ENCODE data around the gene SDHA.

The SDHA gene

DNA sequence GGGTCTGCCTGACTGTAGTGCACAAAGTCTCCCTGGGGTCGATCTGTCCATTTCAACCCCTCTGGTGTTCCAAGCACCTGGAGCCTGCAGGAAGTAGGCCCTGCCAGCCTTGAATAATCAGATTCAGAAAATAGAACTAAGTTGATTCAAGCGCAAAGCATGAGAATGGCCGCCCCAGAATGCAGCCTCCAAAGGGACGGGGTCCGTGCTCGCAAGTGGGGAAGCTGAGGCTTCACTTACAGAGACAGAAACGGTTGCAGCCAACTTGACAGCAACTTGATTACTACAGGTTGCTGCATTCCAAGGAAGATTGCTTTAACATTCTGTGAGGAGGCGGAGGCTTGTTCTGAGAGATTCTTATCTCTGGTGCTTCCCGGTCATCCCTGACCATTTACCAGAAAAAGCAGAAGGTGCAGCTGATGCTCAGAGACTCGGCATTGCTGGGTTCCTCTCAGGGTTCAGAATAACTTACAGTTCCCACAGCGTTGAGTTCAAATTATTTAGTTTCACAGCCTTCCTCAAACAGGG is 41.8 kb upstream of the SDHA start:
- H3K4me1 ChIP-seq (ENCODE audit: control insufficient read depth in 1 of 2, insufficient read depth in 2 of 2, low read length in 2 of 2) = no peaks in the 10 kb centered on the region
- no peaks in the 10 kb centered on the region for H3K9me3 ChIP-seq (ENCODE audit: control insufficient read depth in 1 of 2, low read length in 2 of 2)
- no peaks in the 10 kb centered on the region for H3K27me3 ChIP-seq (ENCODE audit: low read depth, low read length)
- no peak overlapping the region for H3K27ac ChIP-seq (ENCODE audit: low read length)
- no peaks in the 10 kb centered on the region for H3K36me3 ChIP-seq (ENCODE audit: control insufficient read depth in 1 of 2, insufficient read depth in 2 of 2, low read length in 2 of 2)
- no peak overlapping the region for H3K4me3 ChIP-seq (ENCODE audit: low read depth in 1 of 2, low read length in 2 of 2)

DNA sequence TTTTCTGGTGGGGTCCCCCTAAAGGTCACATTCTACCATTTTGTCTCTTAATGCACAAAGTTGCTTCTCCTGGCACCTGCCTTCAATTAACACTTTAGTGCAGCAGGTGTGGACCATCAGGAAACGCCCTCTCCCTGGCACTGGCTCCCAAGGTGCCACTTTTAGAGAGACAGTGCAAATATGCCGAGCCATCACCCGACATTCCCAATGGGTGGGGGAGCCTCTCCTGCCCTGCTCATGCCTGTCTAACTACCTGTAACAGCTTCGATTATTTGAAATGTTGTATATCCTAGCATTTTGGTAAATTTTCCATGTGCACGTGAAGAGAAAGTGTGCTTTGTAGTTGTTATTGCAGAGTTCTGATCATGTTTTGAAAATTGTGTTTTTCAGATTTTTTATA is 40.0 kb upstream of the SDHA start:
- Histone ChIP-seq H3K4me1 (ENCODE audit: control insufficient read depth in 1 of 2, insufficient read depth in 2 of 2, low read length in 2 of 2) (no peaks in the 10 kb centered on the region), H3K27ac (ENCODE audit: low read length) (no peak overlapping the region), H3K36me3 (ENCODE audit: control insufficient read depth in 1 of 2, insufficient read depth in 2 of 2, low read length in 2 of 2) (no peaks in the 10 kb centered on the region), H3K4me3 (ENCODE audit: low read depth in 1 of 2, low read length in 2 of 2) (no peak overlapping the region), H3K9me3 (ENCODE audit: control insufficient read depth in 1 of 2, low read length in 2 of 2) (no peaks in the 10 kb centered on the region), H3K27me3 (ENCODE audit: low read depth, low read length) (no peaks in the 10 kb centered on the region)

DNA sequence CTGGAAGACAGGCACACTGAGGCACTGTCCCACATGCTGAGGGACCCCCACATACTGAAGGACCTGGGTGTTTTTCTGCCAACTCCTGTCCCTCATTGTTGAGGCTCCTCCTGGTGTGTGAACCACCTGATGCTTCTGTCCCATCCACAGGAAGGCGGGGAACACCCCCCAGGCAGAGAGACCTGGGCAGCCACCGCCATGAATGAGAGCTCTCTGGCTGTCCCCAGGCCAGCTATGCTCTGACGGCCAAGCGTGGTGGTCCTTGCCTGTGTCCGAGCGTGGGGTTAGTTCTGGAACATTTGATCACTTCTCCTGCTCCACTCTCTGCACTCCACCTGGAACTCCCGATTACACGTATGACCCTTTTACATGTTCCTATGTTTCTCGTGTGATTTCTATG is 38.7 kb upstream of the SDHA start:
- no peak overlapping the region for H3K27ac ChIP-seq (ENCODE audit: low read length)

DNA sequence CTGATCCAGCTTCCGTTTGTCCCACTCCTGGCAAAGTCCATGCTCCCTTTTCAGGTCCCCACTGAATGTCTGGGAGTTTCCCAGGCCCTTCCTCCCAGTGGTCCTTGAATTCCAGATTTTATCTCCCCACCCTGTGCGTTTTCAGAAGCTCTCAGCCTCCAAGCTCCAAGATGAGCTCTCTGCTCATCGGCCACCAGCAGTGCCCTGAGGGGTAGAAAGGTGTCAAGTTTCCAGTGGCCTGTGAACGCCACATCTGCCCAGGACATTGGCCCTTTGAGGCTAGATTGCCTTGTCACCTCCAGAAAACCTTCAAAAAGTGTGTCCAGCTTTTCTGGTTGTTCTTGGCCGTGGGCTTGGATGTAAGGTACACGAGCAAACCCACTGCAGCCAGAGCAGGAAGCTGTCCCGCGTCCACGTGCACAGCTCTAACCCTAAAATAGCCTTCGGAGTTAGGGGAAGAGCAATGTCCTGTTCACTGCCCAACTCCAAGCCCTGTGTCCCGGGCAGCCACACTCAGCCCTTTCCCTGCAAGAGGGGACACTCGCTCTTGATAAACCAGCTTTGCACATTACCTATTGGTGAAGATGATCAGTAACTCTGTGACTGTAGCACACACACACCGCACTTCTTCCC is 37.7 kb upstream of the SDHA start:
- peaks cover 0 to 5% of the 10 kb centered on the region in 2 donors for H3K4me1 ChIP-seq (ENCODE audit: control insufficient read depth in 1 of 2, insufficient read depth in 2 of 2, low read length in 2 of 2)
- H3K36me3 ChIP-seq (ENCODE audit: control insufficient read depth in 1 of 2, insufficient read depth in 2 of 2, low read length in 2 of 2) = no peaks in the 10 kb centered on the region
- no peak overlapping the region for H3K4me3 ChIP-seq (ENCODE audit: low read depth in 1 of 2, low read length in 2 of 2)
- H3K9me3 ChIP-seq (ENCODE audit: control insufficient read depth in 1 of 2, low read length in 2 of 2) = no peaks in the 10 kb centered on the region
- no peaks in the 10 kb centered on the region for H3K27me3 ChIP-seq (ENCODE audit: low read depth, low read length)
- H3K27ac ChIP-seq (ENCODE audit: low read length) = no peak overlapping the region

More for the DNA sequence above, 38.7 kb upstream of the SDHA start:
- Histone ChIP-seq H3K4me3 (ENCODE audit: low read depth in 1 of 2, low read length in 2 of 2) (no peak overlapping the region), H3K9me3 (ENCODE audit: control insufficient read depth in 1 of 2, low read length in 2 of 2) (no peaks in the 10 kb centered on the region), H3K27me3 (ENCODE audit: low read depth, low read length) (no peaks in the 10 kb centered on the region), H3K4me1 (ENCODE audit: control insufficient read depth in 1 of 2, insufficient read depth in 2 of 2, low read length in 2 of 2) (no peaks in the 10 kb centered on the region), H3K36me3 (ENCODE audit: control insufficient read depth in 1 of 2, insufficient read depth in 2 of 2, low read length in 2 of 2) (no peaks in the 10 kb centered on the region)

DNA sequence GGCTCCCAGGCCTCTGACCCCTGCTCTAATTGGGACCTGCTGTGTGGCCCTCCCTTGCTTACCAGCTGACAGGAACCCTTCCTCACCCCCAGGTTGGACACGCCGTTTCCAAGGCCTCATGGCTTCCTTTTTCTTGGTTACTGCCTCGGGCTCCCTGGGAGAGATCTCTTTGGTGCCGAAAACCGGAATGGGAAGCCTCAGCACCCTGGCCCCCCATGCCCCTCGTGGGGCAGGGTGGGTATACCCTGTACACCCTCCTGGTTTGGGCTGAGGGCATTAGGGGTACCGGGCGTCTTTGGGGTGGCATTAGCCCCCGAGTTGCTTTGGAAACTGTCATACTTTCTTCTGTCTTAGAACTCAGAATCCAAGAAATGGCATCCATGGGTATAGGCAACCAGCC is 37.0 kb upstream of the SDHA start:
- Histone ChIP-seq H3K4me1 (ENCODE audit: control insufficient read depth in 1 of 2, insufficient read depth in 2 of 2, low read length in 2 of 2) (peaks cover 0 to 5% of the 10 kb centered on the region in 2 donors), H3K27me3 (ENCODE audit: low read depth, low read length) (no peaks in the 10 kb centered on the region), H3K4me3 (ENCODE audit: low read depth in 1 of 2, low read length in 2 of 2) (no peak overlapping the region), H3K36me3 (ENCODE audit: control insufficient read depth in 1 of 2, insufficient read depth in 2 of 2, low read length in 2 of 2) (no peaks in the 10 kb centered on the region), H3K9me3 (ENCODE audit: control insufficient read depth in 1 of 2, low read length in 2 of 2) (no peaks in the 10 kb centered on the region), H3K27ac (ENCODE audit: low read length) (no peak overlapping the region)

DNA sequence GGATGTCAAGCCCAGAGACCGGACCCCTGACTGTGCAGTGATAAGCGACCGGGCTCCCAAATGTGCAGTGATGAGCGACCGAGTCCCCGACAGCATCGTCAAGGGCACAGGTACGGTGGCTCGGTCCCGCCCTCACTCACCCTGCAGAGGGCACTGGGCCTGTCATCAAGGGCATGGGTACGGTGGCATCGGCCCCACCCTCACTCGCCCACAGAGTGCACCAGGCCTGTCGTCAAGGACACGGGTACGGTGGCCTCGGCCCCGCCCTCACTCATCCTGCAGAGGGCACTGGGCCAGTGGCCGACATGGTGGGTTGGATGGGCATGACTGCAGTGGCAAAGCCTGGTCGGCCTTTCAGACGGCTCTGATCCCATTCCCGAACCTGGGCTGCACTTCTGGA is 36.6 kb upstream of the SDHA start:
- Histone ChIP-seq H3K27me3 (ENCODE audit: low read depth, low read length) (no peaks in the 10 kb centered on the region), H3K36me3 (ENCODE audit: control insufficient read depth in 1 of 2, insufficient read depth in 2 of 2, low read length in 2 of 2) (no peaks in the 10 kb centered on the region), H3K9me3 (ENCODE audit: control insufficient read depth in 1 of 2, low read length in 2 of 2) (no peaks in the 10 kb centered on the region), H3K4me3 (ENCODE audit: low read depth in 1 of 2, low read length in 2 of 2) (no peak overlapping the region), H3K4me1 (ENCODE audit: control insufficient read depth in 1 of 2, insufficient read depth in 2 of 2, low read length in 2 of 2) (peaks cover 0 to 5% of the 10 kb centered on the region in 2 donors), H3K27ac (ENCODE audit: low read length) (no peak overlapping the region)

DNA sequence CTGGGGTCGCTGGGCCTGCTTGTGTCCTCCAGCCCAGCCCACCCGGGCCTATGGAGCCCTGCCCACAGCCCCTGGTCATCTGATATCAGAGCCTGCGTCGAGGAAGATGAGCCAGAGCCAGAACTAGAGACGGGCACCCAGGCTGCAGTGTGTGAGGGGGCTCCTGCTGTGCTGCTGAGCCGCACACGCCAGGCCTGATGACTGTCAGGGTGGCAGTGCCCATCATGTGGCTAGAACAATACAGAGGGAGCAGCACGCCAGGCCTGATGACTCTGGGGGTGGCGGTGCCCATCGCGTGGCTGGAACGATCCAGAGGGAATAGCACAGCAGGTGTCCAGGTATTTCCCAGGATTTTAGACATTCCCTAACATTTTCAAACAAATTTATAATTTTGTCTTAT is 36.0 kb upstream of the SDHA start:
- no peaks in the 10 kb centered on the region for H3K36me3 ChIP-seq (ENCODE audit: control insufficient read depth in 1 of 2, insufficient read depth in 2 of 2, low read length in 2 of 2)
- H3K4me1 ChIP-seq (ENCODE audit: control insufficient read depth in 1 of 2, insufficient read depth in 2 of 2, low read length in 2 of 2) = peaks cover 0 to 5% of the 10 kb centered on the region in 2 donors
- H3K9me3 ChIP-seq (ENCODE audit: control insufficient read depth in 1 of 2, low read length in 2 of 2) = no peaks in the 10 kb centered on the region
- no peak overlapping the region for H3K4me3 ChIP-seq (ENCODE audit: low read depth in 1 of 2, low read length in 2 of 2)
- H3K27ac ChIP-seq (ENCODE audit: low read length) = no peak overlapping the region
- H3K27me3 ChIP-seq (ENCODE audit: low read depth, low read length) = no peaks in the 10 kb centered on the region

DNA sequence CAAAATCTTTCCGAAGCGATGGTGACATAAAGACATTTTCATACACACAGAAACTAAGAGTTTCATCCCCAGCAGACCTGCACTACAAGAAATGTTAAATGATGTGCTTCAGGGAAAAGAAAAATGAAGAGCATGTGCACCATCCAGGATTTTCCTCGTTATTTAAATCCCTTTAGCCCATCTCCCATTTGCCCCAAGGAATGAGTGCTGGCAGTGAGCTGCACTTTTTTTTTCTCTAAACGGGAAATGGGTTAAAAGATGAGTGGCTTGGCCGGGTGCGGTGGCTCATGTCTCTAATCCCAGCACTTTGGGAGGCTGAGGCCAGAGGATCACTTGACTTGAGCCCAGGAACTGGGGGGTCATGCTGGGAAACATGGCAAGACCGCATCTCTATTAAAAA is 33.6 kb upstream of the SDHA start:
- peaks cover 0 to 11% of the 10 kb centered on the region in 2 donors for H3K4me1 ChIP-seq (ENCODE audit: control insufficient read depth in 1 of 2, insufficient read depth in 2 of 2, low read length in 2 of 2)
- no peak overlapping the region for H3K4me3 ChIP-seq (ENCODE audit: low read depth in 1 of 2, low read length in 2 of 2)
- H3K27ac ChIP-seq (ENCODE audit: low read length) = no peak overlapping the region
- H3K36me3 ChIP-seq (ENCODE audit: control insufficient read depth in 1 of 2, insufficient read depth in 2 of 2, low read length in 2 of 2) = no peaks in the 10 kb centered on the region
- no peaks in the 10 kb centered on the region for H3K9me3 ChIP-seq (ENCODE audit: control insufficient read depth in 1 of 2, low read length in 2 of 2)
- H3K27me3 ChIP-seq (ENCODE audit: low read depth, low read length) = no peaks in the 10 kb centered on the region

DNA sequence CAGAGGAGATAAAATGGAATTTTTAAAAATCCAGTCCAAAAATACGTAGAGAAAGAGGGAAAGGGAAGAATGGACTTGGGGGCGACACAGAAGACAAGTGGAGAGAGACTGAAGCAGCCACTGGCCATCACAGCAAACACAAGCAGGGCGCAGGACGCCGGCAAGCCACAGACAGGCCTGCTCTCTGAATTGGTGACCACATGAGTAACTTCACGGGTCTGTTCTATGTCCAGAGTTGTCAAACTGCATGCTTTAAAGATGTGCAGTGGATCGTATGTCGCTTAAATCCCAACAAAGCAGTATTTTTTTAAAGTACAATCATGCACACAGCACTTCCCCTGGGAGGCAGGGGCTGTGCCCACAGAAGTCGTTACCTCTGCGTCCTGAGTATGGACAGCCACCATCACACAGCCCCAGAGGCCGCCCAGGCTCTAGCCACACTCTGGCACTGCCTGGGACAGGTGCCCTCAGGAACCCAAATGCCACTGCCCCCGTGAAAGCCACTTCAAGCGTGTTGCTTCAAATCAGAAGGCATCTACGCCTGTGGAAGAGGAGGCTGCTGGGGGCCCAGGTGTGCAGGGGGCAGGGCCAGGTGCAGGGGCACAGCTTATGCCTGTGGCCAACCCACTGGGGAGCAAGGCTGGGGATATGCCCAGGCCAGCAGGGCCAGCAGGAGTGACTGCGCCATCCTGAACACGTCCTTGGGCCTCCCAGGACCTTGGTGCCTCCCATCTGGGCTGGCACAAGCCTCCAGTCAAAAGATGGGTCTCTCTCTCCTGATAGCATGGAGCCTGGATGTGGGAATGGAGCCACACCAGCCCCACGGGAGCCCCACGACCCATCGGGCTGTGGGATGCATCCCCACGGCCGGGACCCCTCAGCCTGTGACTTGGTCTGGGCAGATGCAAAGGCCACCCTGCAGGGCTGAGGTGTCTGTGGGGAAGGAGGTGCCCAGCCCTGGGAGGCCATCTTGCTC is 32.7 kb upstream of the SDHA start:
- no peaks in the 10 kb centered on the region for H3K27me3 ChIP-seq (ENCODE audit: low read depth, low read length)
- H3K4me3 ChIP-seq (ENCODE audit: low read depth in 1 of 2, low read length in 2 of 2) = no peak overlapping the region
- H3K27ac ChIP-seq (ENCODE audit: low read length) = no peak overlapping the region
- peaks cover 0 to 11% of the 10 kb centered on the region in 2 donors for H3K4me1 ChIP-seq (ENCODE audit: control insufficient read depth in 1 of 2, insufficient read depth in 2 of 2, low read length in 2 of 2)
- no peaks in the 10 kb centered on the region for H3K9me3 ChIP-seq (ENCODE audit: control insufficient read depth in 1 of 2, low read length in 2 of 2)
- H3K36me3 ChIP-seq (ENCODE audit: control insufficient read depth in 1 of 2, insufficient read depth in 2 of 2, low read length in 2 of 2) = no peaks in the 10 kb centered on the region

DNA sequence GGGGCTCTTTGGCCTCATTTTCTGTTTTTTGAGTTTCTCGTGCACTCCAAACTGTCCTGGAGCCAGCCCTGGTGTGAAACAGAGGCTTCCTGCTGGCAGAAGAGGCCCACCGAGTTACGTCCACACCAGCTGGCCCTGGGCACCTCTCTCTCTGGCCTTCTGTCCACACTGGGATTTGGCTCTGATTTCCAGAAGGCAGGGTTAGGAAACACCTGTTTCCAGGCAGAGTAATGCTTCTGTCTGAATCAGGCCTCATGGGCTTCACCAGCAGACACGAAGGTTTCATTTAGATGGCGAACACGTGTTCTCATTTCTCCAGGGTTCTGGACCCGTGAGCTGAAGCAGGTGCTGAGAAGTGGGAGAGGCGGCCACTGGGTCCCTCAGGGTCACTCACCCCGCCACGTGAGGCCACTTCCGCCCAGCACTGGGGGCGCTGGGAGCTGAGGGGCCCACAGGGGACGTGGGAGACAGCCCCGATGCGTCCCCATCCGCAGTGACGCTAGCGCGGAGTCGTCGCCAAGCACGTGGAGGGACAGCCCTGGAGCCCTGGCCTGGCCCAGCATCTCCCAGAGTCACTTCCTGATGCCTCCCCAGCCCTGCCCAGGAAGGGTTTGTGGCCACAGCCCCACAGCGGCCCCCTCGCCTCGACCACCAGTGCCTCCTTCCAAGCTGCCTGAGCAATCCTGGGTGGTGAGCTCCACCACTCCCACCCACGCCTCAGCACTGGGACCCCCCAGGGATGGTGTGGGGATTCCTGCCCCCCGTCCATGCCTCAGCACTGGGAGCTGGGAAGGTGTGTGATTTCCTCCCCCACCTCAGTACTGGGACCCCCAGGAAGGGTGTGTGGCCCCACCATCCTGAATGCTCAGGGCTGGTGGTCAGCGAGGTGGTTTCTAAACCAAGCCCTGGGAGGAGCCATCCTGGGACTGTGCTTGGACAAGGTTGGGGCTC is 31.8 kb upstream of the SDHA start:
- Histone ChIP-seq H3K27me3 (ENCODE audit: low read depth, low read length) (no peaks in the 10 kb centered on the region), H3K4me1 (ENCODE audit: control insufficient read depth in 1 of 2, insufficient read depth in 2 of 2, low read length in 2 of 2) (peaks cover 0 to 12% of the 10 kb centered on the region in 2 donors), H3K4me3 (ENCODE audit: low read depth in 1 of 2, low read length in 2 of 2) (no peak overlapping the region), H3K27ac (ENCODE audit: low read length) (no peak overlapping the region), H3K36me3 (ENCODE audit: control insufficient read depth in 1 of 2, insufficient read depth in 2 of 2, low read length in 2 of 2) (no peaks in the 10 kb centered on the region), H3K9me3 (ENCODE audit: control insufficient read depth in 1 of 2, low read length in 2 of 2) (no peaks in the 10 kb centered on the region)

DNA sequence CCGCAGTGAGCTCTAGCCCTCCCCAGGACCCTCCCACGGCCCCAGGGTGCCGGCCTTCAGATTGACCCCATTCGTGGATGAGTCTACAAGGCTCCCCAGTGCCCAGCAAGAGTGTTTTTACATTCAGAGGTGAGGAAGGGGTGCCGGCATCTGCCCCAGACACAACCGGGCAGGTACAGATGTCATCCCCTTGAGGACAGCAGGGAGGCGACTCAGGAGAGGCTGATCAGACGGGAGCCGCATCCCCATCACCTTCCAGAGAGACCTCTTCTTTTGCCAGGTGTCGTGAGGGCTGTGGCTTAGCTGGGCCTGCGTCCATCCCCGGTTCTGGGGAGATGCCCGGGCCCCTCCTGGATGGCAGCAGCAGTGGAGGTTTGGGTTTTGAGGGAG is 31.1 kb upstream of the SDHA start:
- Histone ChIP-seq H3K27me3 (ENCODE audit: low read depth, low read length) (no peaks in the 10 kb centered on the region), H3K4me3 (ENCODE audit: low read depth in 1 of 2, low read length in 2 of 2) (no peak overlapping the region), H3K36me3 (ENCODE audit: control insufficient read depth in 1 of 2, insufficient read depth in 2 of 2, low read length in 2 of 2) (no peaks in the 10 kb centered on the region), H3K4me1 (ENCODE audit: control insufficient read depth in 1 of 2, insufficient read depth in 2 of 2, low read length in 2 of 2) (peaks cover 0 to 17% of the 10 kb centered on the region in 2 donors), H3K9me3 (ENCODE audit: control insufficient read depth in 1 of 2, low read length in 2 of 2) (no peaks in the 10 kb centered on the region), H3K27ac (ENCODE audit: low read length) (no peak overlapping the region)

All from muscle layer of duodenum (tissue), 2 donors.